ENCODE data around the gene TET3. TPM values are rescaled to one million over a fixed set of nuclear protein-coding genes. Genes with fewer than 3 reads are reported as not detected.

TET3 gene
- total RNA-seq, 1 donor from 2014 or later: 2.3 TPM

- no peak overlapping the region for H3K27ac ChIP-seq (replicated peaks)
- no peak for DNase-seq
- peaks cover 33% of the 10 kb centered on the region for H3K4me1 ChIP-seq
- no peaks in the 10 kb centered on the region for H3K27me3 ChIP-seq (ENCODE audit: low read depth)
- TF ChIP-seq CTCF (IDR thresholded peaks at IDR 0.05; ENCODE audit: borderline replicate concordance): no peak
- H3K36me3 ChIP-seq: no peaks in the 10 kb centered on the region
- intact Hi-C loops (cut with micrococcal nuclease): no loop called here
- no peaks in the 10 kb centered on the region for H3K9me3 ChIP-seq (replicated peaks)
- no peak overlapping the region for H3K4me3 ChIP-seq
Measured at GRCh38 chr2:73990531-73990930, 5.8 kb downstream of the TET3 start.

GRCh38 chr2:73992036-73992435, 7.3 kb downstream of the TET3 start:
- H3K36me3 ChIP-seq: no peaks in the 10 kb centered on the region
- H3K4me3 ChIP-seq: no peak overlapping the region
- no peaks in the 10 kb centered on the region for H3K9me3 ChIP-seq (replicated peaks)
- H3K27ac ChIP-seq (replicated peaks): no peak overlapping the region
- TF ChIP-seq CTCF (IDR thresholded peaks at IDR 0.05; ENCODE audit: borderline replicate concordance): no peak
- intact Hi-C loops (cut with micrococcal nuclease): no loop called here
- peaks cover 18% of the 10 kb centered on the region for H3K4me1 ChIP-seq
- H3K27me3 ChIP-seq (ENCODE audit: low read depth): no peaks in the 10 kb centered on the region
- no peak for DNase-seq

- peaks cover 5% of the 10 kb centered on the region for H3K4me1 ChIP-seq
- TF ChIP-seq CTCF (IDR thresholded peaks at IDR 0.05; ENCODE audit: borderline replicate concordance): no peak
- H3K27ac ChIP-seq (replicated peaks): no peak overlapping the region
- H3K27me3 ChIP-seq (ENCODE audit: low read depth): no peaks in the 10 kb centered on the region
- no peaks in the 10 kb centered on the region for H3K36me3 ChIP-seq
- intact Hi-C loops (cut with micrococcal nuclease): no loop called here
- H3K9me3 ChIP-seq (replicated peaks): no peaks in the 10 kb centered on the region
- DNase-seq: no peak
- no peak overlapping the region for H3K4me3 ChIP-seq
Measured at GRCh38 chr2:73993376-73993775, 8.7 kb downstream of the TET3 start.

- H3K4me1 ChIP-seq: peaks cover 3% of the 10 kb centered on the region
- H3K27me3 ChIP-seq (ENCODE audit: low read depth): no peaks in the 10 kb centered on the region
- TF ChIP-seq CTCF (IDR thresholded peaks at IDR 0.05; ENCODE audit: borderline replicate concordance): no peak
- H3K4me3 ChIP-seq: no peak overlapping the region
- intact Hi-C loops (cut with micrococcal nuclease): no loop called here
- H3K27ac ChIP-seq (replicated peaks): no peak overlapping the region
- no peaks in the 10 kb centered on the region for H3K36me3 ChIP-seq
- no peak for DNase-seq
- H3K9me3 ChIP-seq (replicated peaks): no peaks in the 10 kb centered on the region
Measured at GRCh38 chr2:73993778-73994177, 9.1 kb downstream of the TET3 start.

- Histone ChIP-seq H3K4me1 (peaks cover 3% of the 10 kb centered on the region), H3K9me3 (replicated peaks) (no peaks in the 10 kb centered on the region), H3K4me3 (no peak overlapping the region), H3K27me3 (ENCODE audit: low read depth) (no peaks in the 10 kb centered on the region), H3K36me3 (no peaks in the 10 kb centered on the region), H3K27ac (replicated peaks) (no peak overlapping the region)
- intact Hi-C loops (cut with micrococcal nuclease): no loop called here
- no peak for TF ChIP-seq CTCF (IDR thresholded peaks at IDR 0.05; ENCODE audit: borderline replicate concordance)
- no peak for DNase-seq
Measured at GRCh38 chr2:73994178-73994831, 9.6 kb downstream of the TET3 start.

Data from left ventricle myocardium inferior (tissue), 1 donor.